ENCODE data around the gene PIGP.
"Not testable (repeated sequence)": the region's sequence is repeated elsewhere in the genome, so short reads cannot be mapped to it uniquely, and the experiment has no call there.

PIGP gene

DNA sequence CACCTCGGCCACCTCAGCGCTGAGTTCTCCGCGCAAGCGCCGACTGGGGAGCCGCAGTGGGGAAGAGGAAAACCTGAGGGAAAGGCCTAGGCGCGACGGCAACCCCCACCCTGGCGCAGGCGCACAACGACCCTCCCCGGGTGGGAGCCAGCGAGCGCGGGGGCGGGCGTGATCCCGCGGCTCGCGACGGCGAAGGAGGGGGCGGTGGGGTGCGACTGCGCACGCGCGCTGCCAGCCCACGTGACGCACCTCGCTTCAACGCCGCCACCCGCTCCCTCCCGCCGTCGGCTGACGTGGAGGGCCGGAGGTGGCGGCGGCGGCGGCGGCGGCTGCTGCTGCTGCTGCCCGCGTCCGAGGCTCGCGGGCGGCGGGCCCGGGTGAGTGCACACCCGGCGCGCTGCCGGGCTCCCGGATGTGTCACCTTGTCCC is at the start of gene PIGP, which contains the start of gene TTC3:
TSS of gene PIGP (minus strand) at position 84 of the 429 bp plus-strand sequence. CDS start 556 bp downstream, outside the sequence.
TSS of gene TTC3 (plus strand) at position 267 of the 429 bp plus-strand sequence. CDS start 14,004 bp downstream, outside the sequence.
- DNase-seq, result peak; percentile 98

DNA sequence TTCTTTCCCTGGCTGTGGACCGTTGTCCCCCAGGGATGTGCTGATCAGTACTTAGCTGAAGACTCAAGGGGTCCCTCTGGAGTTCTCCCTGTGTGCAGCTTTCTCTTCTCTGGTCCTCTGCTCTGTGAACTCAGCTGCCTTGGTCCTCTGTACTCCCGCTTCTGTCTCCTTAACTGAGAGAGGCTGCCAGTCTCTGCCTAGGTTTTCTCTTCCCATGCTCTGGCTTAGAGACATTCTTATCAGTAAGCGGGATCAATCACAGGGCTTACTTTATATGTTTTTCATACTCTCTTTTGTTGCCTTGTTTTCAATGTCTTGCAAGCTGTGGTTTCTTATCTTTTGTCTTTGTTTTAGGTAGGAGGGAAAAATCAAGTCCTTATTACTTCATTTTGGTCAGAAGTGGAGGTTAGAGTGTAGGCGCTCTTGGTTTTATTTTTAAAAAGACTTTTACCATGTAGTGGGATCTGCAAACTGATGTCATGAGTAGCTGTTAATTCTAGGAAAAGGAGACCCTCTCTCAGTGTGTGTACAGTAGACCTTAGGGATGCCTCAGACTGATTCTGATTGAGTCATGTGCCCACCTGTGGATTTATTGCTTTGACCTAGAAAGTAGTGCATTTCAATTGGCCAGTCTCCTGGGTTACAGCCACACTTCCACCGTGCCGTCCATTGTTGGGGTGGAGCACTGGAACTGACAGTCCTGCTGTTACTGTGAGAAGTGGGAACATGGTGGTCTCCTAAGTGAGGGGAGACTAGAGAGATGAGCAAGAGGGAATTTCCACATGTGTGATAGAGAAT is 46.7 kb upstream of the PIGP start:
- peak; percentile 7 for DNase-seq

DNA sequence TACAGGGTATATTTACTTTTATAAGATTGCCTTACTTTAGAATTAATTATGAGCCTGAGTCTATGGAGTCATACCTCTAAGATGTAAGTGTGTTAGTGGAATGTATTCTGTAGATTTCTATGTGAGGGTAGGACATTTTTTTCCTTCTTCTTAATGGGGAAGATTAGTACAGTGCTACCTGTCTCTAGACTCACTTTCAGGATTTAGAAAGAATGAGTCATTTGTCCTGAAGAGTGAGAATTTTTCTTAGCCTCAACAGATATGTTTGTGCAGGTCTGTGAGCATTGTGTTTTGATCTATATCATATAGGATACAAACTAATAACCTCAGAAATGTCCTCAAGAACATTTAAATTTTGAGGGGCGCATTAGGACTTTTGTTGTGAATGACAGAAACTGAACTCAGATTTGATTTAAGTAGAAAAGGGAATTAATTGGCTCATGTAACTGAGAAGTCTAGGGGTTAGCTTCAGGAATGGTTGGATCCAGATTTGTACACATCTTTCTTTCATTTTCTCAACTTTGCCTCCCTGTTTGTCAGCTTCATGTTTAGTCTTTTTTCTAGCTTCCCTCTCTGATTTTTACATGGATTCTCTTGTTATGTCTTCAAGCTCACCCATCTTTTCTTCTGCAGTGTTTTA is 45.4 kb upstream of the PIGP start:
- no peak for DNase-seq

DNA sequence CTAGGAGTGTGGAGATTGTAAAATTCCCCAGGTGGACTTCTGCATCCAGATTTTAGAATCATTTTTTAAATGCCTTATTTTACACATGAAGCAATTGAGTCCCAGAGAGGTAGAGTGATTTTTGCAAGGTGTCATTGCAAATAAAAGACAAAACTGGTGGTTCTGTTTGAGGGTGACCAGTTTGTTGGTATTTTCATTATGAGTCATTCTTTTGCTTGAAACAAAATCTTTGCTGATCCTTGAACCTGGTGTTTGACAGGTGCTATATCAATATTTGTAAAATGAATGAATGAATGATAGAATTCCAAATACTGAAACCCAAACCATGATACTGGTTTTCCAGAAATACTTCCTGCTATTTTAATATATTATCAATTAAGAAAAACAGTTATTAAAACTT is 44.3 kb upstream of the PIGP start:
- no peak for DNase-seq

DNA sequence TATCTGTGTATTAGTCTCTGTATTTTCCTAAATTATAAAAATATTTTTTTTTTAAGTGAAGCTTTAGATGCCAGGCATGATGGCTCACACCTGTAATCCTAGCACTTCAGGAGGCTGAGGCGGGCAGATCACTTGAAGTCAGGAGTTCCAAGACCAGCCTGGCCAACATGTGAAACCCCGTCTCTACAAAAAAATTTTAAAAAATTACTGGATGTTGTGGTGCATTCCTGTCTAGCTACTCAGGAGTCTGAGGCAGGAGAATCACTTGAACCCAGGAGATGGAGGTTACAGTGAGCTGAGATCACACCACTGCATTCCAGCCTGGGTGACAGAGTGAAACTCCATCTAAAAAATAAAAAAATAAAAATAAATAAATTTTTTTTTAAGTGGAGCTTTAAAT is 43.6 kb upstream of the PIGP start:
- DNase-seq, result not testable (repeated sequence)

DNA sequence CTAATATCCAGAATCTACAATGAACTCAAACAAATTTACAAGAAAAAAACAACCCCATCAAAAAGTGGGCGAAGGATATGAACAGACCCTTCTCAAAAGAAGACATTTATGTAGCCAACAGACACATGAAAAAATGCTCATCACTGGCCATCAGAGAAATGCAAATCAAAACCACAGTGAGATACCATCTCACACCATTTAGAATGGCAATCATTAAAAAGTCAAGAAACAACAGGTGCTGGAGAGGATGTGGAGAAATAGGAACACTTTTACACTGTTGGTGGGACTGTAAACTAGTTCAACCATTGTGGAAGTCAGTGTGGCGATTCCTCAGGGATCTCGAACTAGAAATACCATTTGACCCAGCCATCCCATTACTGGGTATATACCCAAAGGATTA is 41.4 kb upstream of the PIGP start:
- DNase-seq, result not testable (repeated sequence)

DNA sequence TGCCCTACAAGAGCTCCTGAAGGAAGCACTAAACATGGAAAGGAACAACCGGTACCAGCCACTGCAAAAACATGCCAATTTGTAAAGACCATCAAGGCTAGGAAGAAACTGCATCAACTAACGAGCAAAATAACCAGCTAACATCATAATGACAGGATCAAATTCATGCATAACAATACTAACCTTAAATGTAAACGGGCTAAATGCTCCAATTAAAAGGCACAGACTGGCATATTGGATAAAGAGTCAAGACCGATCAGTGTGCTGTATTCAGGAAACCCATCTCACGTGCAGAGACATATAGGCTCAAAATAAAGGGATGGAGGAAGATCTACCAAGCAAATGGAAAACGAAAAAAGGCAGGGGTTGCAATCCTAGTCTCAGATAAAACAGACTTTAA is 38.2 kb upstream of the PIGP start:
- DNase-seq, result not testable (repeated sequence)

DNA sequence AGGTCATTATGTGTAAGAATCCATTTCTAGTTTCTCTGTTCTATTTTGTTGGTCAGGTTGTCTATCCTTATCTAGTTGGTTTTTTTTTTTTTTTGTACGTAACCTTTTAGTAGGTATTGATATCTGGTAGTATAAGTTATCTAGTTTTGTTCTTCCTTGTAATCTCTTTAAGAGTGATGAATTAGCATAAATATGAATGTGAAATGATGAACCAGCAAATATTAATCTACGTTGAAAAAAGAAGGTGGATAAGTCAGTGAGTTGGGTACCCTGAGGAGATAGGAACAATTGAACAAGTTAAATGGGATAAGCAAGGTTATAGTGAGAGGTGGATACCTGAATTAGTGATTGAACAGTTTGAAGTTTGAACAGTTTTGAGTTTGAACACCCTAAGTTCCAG is 34.1 kb upstream of the PIGP start:
- no peak for DNase-seq

DNA sequence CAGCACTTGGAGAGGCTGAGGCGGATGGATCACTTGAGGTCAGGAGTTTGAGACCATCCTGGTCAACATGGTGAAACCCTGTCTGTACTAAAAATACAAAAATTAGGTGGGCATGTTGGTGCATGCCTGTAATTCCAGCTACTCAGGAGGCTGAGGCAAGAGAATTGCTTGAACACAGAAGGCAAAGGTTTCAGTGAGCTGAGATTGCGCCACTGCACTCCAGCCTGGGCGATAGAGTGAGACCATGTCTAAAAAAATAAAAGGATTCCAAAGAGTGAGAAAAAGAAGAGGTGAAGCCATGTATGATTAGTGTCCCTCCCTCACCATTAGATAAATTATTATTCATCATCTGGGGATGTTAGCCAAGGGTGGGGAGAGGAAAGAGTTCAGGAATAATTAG is 29.9 kb upstream of the PIGP start:
- DNase-seq, result not testable (repeated sequence)

DNA sequence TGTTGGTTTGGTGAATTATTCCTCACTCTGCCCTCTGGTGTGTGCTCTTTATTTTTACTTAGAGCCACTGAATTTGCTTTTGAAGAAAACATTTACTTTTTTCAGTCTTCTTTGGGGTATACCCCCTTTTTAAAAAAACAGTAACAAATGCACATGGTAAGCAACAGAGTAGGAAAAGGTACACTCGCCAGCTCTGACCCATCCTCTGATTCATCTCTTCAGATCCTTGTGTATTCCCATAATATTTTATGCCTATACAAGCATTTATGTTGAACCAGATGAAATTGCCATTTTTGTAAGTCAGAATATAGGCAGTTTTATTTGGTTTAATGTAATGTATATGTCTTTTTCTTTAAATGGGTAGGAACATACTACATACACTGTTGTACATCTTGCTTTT is 28.5 kb upstream of the PIGP start:
- DNase-seq, result no peak

DNA sequence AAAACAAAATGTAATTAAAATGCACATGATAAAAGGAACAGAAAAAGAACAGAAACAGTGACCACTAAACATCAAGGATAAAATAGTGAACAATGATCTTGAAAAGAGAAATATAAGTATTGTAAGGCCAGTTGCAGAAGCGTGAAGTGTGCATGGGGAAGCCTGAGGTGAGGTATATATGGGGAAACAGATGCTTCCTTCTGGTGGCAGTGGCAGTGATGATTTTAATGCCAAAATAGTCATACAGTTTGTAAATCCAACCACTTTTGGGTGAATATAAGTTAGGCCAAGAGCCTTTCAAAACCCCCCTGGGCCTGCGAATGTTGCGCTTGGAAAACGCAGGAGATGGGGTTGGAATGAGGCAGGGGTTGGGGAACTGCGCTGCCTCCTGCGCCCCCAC is 27.4 kb upstream of the PIGP start:
- no peak for DNase-seq

DNA sequence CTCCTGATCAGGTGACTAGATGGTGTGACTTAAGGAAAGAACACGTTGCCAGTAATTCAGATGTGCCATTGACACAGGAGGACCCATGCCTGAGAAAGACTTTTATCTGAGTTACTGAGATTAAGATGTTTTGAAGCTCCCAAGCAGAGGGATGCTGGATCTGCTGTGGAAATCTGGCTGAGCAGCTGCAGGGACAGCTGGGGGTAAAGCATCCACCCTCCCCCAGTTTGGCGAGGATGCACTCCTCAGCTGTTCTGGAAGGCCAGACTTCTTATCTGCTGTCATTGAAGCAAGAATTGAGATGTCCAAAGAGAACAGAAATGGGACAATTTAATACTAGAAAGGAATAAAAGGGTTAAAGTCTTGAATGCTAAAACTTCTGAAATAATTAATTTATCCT is 25.9 kb upstream of the PIGP start:
- no peak for DNase-seq

DNA sequence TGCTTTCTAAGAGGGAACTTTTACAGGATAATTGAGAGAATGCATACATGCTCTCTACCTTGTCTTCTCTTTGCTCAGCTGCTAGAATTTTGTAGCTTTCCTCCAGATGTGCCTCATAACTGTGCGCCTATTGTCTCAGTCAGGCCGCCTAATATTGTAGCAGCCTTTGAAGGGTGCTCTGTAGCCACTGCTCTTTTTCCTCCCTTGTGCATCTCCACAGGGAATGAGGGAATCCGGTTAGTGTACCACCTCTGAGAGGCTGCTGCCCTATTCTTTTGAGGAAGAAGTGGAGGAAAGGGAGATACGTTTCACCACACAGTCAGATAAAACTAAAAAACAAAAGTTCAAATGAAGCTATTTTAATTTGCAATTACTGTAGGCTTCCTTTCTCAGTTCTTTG is 22.9 kb upstream of the PIGP start:
- DNase-seq, result no peak

DNA sequence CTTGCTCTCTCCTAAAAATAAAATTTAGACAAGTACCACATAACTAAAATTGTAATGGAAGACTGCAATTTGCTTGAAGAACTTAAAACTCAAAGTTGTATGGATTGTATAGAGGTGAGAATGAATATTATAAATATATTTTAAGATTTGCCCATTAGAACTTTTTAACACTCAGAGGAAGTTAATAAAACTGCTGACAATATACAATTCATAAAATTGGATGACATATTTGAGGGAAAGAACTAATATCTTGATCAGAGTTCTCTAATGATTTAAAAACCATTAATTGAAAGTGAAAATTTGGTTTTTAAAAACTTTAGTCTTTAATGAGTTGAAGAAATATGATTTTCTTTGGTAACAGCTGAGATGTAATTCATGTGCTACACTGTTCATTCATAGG is 21.1 kb upstream of the PIGP start:
- no peak for DNase-seq

DNA sequence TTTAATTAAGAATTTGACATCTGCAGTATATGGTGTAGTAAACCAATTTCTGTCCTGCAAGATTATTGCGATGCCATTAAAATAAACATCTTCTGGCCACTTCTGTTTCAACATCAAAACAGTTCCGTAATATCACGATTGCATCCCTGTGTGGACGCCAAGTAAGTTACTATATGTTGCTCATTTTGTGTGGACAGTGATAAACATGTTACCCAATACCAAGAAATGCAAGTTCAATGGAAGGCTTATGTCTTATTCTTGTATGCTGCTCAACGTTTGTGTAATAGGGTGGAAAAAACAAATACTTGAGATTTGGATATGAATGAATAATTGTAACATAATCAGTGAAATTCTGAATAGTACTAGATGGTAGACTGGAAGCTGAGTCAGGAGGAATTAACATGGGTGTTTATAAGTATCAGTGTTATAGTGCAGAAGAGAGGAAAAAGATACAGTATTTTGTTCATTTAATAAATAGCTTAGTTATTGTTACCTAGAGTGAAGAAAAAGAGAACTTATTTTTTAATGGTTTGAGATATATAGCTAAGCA is 15.4 kb upstream of the PIGP start:
- no peak for DNase-seq

DNA sequence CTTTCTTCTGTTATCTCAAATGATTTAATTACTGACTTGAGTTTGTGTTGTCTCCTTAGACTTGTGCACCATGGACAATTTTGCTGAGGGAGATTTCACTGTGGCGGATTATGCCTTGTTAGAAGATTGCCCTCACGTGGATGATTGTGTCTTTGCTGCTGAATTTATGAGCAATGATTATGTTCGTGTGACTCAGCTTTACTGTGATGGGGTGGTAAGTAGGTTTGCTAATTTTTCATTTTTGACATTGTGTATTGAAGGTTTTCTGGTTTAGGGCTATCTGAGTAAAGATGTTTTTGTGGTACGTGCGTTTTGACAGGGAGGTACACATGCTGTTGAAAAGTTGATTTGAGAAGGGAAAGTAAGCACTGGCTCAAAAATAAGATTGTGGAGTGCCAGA is 14.3 kb upstream of the PIGP start:
- peak; percentile 40 for DNase-seq

DNA sequence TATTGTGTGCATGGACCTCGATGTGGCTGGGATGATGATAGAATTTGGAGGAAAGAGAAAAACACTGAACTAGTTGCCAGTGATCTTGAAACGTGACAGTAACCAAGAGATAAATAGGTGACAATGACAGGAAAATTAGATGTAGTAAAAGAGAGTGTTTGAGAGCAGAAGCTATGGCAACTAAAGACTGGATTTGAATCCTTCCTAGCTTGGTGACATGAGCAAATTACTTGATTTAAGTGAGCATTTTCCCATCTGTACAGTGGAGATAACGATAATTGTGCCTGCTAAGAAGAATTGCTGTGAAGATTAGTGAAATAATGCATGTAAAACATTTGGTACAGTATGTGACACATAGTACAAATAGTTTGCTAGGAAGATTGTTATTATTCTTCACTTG is 12.9 kb upstream of the PIGP start:
- no peak for DNase-seq

DNA sequence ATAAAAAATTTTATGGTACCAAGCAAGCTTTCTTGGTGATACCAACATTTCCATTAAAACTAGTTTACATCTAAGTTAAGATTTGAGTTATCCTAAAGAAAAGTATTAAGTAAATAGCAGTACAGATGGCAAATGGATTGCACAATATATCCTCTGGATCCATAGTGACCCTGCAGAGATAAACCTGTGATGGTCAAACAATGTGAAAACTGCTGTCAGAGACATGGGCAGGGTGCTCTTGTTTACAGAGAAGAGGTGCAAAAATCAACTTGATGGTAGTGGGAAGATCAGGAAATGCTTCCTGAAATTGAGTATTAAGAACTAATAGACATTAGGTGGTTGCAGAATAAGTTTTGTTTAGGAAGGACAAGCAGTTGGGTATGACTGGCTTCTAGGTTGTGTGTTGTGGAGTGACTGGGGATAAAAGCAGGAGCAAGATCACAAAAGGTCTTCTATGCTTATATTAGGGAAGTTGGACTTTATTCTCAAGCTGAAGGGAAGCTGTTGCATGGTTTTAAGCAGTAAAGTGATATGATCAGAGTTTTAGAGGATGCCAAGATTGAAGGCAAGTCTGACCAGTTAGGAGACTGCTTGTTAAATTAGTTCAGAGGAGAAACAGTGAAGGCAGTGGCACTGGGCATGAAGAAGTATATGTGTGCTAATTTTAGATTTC is 10.1 kb upstream of the PIGP start:
- DNase-seq, result no peak

DNA sequence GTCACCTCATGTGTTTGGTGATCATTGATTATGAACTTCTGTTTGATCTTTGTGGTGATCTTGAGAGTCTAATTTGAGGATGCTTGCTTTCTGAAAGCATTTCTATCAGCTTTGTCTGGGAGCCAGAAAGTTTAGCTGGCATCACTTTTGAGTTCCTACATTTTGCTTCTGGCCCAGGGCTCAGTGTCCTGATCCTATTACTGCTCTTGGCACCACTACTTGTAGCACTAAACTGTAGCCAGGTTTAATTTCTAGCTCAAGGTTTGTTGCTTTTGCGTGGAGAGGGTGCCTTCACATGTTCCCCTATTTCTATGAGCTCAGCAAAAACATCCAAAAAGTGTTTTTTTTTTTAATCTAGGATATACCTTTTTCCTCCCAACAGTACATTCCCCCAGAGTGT is 9.5 kb upstream of the PIGP start:
- DNase-seq, result no peak

DNA sequence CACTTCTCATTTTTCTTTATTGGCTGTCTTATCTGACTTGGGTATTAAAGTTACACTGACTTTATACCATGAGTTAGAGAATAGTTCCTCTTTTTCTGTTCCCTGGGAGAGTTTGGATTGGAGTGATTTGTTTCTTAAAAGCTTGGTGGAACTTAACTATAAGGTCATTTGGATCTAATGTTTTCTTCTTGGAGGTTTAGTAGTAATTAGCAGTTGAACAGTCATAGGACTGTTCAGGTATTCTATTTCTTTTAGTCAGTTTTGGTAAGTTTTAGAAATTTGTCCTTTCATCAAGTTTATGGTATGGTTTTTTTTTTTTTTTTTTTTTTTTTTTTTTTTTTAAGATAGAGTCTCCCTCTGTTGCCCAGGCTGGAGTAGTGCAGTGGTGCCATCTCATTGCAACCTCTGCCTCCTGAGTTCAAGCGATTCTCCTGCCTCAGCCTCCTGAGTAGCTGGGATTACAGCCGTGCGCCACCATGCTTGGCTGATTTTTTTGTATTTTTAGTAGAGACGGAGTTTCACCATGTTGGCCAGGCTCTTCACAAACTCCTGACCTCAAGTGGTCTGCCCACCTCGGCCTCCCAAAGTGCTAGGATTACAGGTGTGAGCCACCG is 6.4 kb upstream of the PIGP start:
- DNase-seq, result no peak

DNA sequence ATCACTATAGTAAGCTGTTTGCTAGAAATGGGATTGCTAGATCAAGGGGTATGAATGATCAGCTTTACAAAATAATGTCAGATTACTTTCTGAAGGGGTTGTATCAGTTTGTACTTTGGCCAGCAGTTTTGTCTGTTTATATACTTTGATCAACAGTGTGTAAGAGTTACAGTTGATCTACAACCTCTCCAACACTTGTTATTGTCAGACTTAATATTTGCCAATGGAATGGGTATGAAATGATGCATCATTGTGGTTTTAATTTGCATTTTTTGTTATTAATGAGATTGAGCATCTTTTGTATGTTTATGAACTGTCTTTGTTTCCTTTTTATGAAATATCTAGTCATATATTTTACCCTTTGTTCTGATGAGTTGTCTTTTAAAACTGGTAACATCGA is 4.5 kb upstream of the PIGP start:
- DNase-seq, result no peak

DNA sequence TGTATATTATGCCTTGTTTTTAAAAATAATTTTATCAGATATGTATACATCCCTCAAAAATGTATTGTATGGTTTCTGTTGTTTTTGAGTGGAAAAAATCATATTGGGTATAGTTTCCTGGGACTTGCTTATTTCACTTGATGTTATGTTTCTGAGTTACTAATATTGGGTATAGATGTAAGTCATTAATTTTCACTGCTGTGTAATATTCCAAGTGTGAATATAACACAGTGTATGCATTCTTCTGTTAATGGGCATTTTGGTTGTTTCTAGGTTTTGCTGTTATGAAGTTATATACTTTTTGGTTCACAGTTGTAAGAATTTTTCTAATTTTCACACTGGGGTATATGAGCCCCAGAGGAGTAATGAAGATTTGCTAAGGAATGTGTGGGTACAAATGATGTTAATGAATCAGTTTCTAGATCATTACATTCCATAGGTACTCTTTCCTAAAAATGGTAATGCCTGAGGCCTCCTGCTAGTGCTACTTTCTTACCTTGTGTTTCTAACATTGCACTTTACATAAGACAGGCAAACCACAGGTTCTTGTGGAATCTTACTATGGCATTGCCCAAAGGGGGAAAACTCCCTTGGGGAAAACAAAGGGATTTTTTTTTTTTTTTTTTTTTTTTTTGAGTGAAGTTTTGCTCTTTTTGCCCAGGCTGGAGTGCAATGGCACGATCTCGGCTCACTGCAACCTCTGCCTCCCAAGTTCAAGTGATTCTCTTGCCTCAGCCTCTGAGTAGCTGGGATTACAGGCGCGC is 3.4 kb upstream of the PIGP start:
- DNase-seq, result no peak
